ENCODE results near the gene LCN15. TPM values are rescaled to one million over a fixed set of nuclear protein-coding genes. Genes with fewer than 3 reads are reported as not detected.

LCN15 gene
- total and polyA plus RNA-seq, 8 donors, result 0.06 to 0.18 (median 0.07) TPM; not detected in 3

DNA sequence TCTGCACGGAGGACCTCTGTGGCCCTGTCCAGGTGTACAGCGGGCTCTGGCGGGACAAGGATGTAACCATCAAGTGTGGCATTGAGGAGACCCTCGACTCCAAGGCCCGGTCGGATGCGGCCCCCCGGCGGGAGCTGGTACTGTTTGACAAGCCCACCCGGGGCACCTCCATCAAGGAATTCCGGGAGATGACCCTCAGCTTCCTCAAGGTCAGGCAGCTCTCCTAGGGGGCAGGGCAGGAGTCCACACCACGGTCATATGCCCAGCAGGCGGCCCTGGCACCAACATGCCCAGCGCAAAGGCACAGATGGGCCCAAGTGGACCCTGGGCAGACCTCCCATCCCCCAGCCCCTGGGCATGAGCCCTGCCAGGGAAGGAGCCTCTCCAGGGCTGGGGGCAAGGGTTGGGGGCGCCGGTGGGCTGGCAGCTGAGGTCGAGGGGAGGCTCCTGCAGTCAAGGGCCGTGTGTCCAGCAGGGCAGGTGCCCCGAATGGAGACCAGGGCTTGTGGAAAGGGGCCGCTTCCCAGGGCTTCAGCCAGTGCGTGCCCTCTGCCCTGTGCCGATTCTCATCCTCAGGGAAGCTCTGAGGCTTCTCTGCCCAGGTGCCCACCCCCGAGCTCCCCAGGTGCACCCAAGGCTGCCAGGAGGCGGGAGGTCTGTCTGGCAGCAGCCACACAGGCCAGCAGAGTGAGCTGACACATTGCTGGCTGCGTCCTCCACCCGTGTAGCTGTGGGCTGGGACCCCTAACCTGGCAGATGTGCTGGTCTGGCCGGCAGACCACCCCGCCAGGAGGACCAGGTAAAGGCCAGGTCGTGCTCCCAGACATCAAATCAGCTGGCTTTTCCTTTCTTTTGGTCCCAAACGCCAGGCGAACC lies 42.0 kb downstream of the LCN15 start:
- peaks cover 23 to 88% of the 10 kb centered on the region in 2 donors for H3K4me1 ChIP-seq
- peaks cover 0 to 9% of the 10 kb centered on the region in 2 donors for H3K27me3 ChIP-seq
- peaks cover 0 to 63% of the 10 kb centered on the region in 2 donors for H3K36me3 ChIP-seq
- TF ChIP-seq, protein P1, sequence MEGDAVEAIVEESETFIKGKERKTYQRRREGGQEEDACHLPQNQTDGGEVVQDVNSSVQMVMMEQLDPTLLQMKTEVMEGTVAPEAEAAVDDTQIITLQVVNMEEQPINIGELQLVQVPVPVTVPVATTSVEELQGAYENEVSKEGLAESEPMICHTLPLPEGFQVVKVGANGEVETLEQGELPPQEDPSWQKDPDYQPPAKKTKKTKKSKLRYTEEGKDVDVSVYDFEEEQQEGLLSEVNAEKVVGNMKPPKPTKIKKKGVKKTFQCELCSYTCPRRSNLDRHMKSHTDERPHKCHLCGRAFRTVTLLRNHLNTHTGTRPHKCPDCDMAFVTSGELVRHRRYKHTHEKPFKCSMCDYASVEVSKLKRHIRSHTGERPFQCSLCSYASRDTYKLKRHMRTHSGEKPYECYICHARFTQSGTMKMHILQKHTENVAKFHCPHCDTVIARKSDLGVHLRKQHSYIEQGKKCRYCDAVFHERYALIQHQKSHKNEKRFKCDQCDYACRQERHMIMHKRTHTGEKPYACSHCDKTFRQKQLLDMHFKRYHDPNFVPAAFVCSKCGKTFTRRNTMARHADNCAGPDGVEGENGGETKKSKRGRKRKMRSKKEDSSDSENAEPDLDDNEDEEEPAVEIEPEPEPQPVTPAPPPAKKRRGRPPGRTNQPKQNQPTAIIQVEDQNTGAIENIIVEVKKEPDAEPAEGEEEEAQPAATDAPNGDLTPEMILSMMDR (IDR thresholded peaks at IDR 0.05), result no peak
- DNase-seq (peak in 1 of 4 donors; percentile 76), ATAC-seq (no peak)
- no peaks in the 10 kb centered on the region for H3K9me3 ChIP-seq
- intact Hi-C loops (cut with DNase I), result no loop called here
- peak overlapping the region in 1 of 2 donors; percentile 64 for H3K27ac ChIP-seq
- no peak overlapping the region for H3K4me3 ChIP-seq

DNA sequence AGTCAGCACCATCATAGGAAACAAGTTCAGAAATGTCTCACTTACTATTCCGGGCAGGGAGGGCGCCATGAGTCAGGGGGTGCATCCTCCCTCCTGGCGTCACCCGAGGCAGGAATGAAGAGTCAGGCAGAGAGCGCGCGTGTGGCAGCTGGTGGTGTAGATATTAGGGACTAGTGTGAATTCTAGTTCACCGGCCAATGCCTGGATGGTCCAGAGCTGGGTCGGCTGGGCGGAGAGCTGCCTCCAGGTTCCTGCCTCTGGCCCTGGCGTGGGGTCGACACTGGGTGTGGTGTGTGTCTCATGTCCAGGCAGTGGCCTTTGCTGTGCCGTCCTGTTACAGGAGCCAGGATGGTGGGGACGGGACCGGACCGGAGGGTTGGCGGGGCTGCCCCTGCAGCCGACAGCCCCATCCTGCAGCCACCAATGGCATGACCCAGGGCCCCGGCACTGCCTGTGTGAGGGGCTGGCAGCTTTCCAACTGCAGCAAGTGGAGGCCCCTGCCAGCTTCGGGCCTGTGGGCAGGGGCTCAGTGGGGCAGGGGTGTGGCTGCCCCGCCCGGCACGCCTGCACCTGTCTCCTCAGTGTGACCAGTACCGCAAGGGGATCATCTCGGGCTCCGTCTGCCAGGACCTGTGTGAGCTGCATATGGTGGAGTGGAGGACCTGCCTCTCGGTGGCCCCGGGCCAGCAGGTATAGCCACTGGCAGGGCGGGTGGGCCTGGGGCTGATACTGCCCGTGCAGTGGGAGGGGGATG lies 42.8 kb downstream of the LCN15 start:
- DNase-seq (peak in 1 of 4 donors; percentile 74), ATAC-seq (no peak)
- Histone ChIP-seq H3K36me3 (peaks cover 0 to 60% of the 10 kb centered on the region in 2 donors), H3K4me1 (peaks cover 17 to 82% of the 10 kb centered on the region in 2 donors), H3K4me3 (no peak overlapping the region), H3K27me3 (peaks cover 0 to 11% of the 10 kb centered on the region in 2 donors), H3K27ac (peak overlapping the region in 1 of 2 donors; percentile 64), H3K9me3 (no peaks in the 10 kb centered on the region)
- TF ChIP-seq, protein P1 (IDR thresholded peaks at IDR 0.05), result no peak
- intact Hi-C loops (cut with DNase I), result no loop called here

DNA sequence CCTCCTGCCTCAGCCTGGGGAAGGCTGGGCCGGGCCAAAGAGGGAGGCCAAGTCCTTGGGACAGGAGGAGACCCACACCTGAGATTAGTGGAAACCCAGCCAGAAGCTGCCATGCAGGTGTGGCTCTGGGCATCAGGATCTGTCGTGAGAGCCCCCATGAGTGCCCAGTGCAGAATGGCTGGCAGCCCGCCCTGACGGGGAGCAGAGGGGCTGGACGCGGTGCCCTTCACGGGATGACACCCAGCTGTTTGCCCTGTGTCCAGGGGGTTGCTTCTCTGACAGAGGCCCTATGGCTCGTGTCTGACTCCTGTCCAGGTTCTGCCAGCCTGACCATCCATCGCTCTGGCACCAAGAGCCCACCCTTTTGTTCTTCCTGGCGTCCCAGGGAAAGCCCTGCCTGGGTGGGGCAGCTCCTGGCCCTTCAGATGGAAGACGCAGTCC lies 43.4 kb downstream of the LCN15 start:
- Histone ChIP-seq H3K9me3 (no peaks in the 10 kb centered on the region), H3K27me3 (peaks cover 0 to 11% of the 10 kb centered on the region in 2 donors), H3K27ac (peak overlapping the region in 1 of 2 donors; percentile 64), H3K36me3 (peaks cover 0 to 54% of the 10 kb centered on the region in 2 donors), H3K4me3 (no peak overlapping the region), H3K4me1 (peaks cover 11 to 82% of the 10 kb centered on the region in 2 donors)
- DNase-seq (peak in 1 of 4 donors; percentile 71), ATAC-seq (no peak)
- intact Hi-C loops (cut with DNase I), result no loop called here
- TF ChIP-seq, protein P1 (IDR thresholded peaks at IDR 0.05), result no peak

DNA sequence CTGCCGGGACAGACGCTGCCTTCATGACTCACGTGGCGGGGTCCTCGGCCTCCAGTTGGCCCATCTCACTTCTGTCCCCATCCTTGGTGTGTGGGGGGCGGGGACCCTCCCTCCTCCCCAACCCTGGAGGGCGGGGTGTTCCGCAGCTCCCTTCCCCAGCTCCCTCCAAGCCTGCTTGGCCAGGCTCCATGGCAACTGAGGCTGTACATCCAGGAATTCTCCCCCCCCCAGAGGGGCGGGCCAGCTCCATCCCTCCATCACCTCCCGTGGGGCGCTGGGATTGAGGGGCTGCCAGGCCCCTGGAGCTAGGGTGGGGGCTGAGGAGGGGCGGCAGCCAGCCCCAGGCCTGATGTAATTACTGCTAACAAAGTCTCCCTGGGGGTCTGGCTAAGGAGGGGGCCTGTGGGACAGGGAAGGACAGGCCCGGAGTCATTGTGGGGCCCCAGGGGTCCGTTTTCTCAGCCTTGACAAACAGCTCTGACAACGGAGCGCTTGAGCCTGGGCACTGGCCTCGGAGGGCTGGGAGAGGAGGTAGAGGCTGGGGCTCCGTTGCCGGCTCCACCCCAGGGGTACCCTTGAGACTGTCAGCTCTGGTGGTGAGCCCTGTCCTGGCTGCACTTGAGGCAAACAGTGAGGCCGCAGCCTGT lies 43.9 kb downstream of the LCN15 start:
- Histone ChIP-seq H3K36me3 (peaks cover 0 to 49% of the 10 kb centered on the region in 2 donors), H3K9me3 (no peaks in the 10 kb centered on the region), H3K27ac (peak overlapping the region in 1 of 2 donors; percentile 64), H3K27me3 (peaks cover 0 to 14% of the 10 kb centered on the region in 2 donors), H3K4me1 (peaks cover 6 to 82% of the 10 kb centered on the region in 2 donors), H3K4me3 (no peak overlapping the region)
- TF ChIP-seq, protein P1 (IDR thresholded peaks at IDR 0.05), result no peak
- DNase-seq, result peak in 1 of 4 donors; percentile 70
- peak; percentile 2 for ATAC-seq
- intact Hi-C loops (cut with DNase I), result no loop called here

Data from left lung (tissue), 10 donors.